ENCODE measurements around the gene JMJD1C.

The JMJD1C gene

GRCh38 chr10:63169624-63170023 is 296.2 kb downstream of the JMJD1C start:
- Histone ChIP-seq H3K9ac (ENCODE audit: low read length in 2 of 2) (no peak overlapping the region), H3K4me3 (ENCODE audit: low read length in 2 of 2) (no peak overlapping the region), H3K36me3 (ENCODE audit: control insufficient read depth in 2 of 2, insufficient read depth in 2 of 2, low read length in 2 of 2) (peaks cover 0 to 6% of the 10 kb centered on the region in 2 donors), H3K9me3 (ENCODE audit: control insufficient read depth in 2 of 2, low read length in 2 of 2) (no peaks in the 10 kb centered on the region), H3K4me1 (ENCODE audit: control insufficient read depth, insufficient read depth, low read length) (no peaks in the 10 kb centered on the region), H3K27me3 (ENCODE audit: control insufficient read depth in 1 of 2, insufficient read depth in 2 of 2, low read length in 2 of 2) (no peaks in the 10 kb centered on the region), H3K27ac (ENCODE audit: low read length) (no peak overlapping the region)

- Histone ChIP-seq H3K27ac (ENCODE audit: low read length) (no peak overlapping the region), H3K27me3 (ENCODE audit: control insufficient read depth in 1 of 2, insufficient read depth in 2 of 2, low read length in 2 of 2) (no peaks in the 10 kb centered on the region), H3K9me3 (ENCODE audit: control insufficient read depth in 2 of 2, low read length in 2 of 2) (no peaks in the 10 kb centered on the region), H3K4me1 (ENCODE audit: control insufficient read depth, insufficient read depth, low read length) (no peaks in the 10 kb centered on the region), H3K9ac (ENCODE audit: low read length in 2 of 2) (no peak overlapping the region), H3K36me3 (ENCODE audit: control insufficient read depth in 2 of 2, insufficient read depth in 2 of 2, low read length in 2 of 2) (peaks cover 0 to 3% of the 10 kb centered on the region in 2 donors), H3K4me3 (ENCODE audit: low read length in 2 of 2) (no peak overlapping the region)
Observed at GRCh38 chr10:63168821-63169462, 296.8 kb downstream of the JMJD1C start.

DNA sequence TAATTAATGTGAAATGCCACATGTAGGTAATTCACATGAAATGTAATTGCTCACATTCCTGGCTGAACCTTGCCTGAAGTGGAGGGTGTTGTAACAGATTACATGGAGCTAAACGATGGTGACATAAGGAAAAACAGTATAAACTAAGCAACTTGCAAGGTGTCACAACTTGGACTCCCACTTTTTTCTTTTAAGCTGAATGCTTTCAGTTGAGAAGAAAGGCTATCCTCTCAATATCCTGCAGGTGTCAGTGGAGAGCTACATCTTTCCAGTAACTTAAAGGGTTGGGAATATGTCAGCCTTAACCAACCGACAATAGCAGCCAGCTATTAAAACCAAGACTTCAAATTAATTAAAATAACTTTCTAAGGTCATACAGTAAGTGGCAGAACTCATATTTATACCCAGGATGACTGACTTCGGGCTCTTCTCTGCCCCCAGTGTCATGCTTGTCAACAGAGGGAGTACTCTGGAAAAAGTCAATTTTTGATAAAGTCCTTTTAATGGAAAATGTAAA is 299.0 kb downstream of the JMJD1C start:
- Histone ChIP-seq H3K36me3 (ENCODE audit: control insufficient read depth in 2 of 2, insufficient read depth in 2 of 2, low read length in 2 of 2) (peaks cover 0 to 3% of the 10 kb centered on the region in 2 donors), H3K4me1 (ENCODE audit: control insufficient read depth, insufficient read depth, low read length) (no peaks in the 10 kb centered on the region), H3K4me3 (ENCODE audit: low read length in 2 of 2) (no peak overlapping the region), H3K9ac (ENCODE audit: low read length in 2 of 2) (peak overlapping the region in 1 of 2 donors; percentile 17), H3K27ac (ENCODE audit: low read length) (no peak overlapping the region), H3K9me3 (ENCODE audit: control insufficient read depth in 2 of 2, low read length in 2 of 2) (no peaks in the 10 kb centered on the region), H3K27me3 (ENCODE audit: control insufficient read depth in 1 of 2, insufficient read depth in 2 of 2, low read length in 2 of 2) (no peaks in the 10 kb centered on the region)

DNA sequence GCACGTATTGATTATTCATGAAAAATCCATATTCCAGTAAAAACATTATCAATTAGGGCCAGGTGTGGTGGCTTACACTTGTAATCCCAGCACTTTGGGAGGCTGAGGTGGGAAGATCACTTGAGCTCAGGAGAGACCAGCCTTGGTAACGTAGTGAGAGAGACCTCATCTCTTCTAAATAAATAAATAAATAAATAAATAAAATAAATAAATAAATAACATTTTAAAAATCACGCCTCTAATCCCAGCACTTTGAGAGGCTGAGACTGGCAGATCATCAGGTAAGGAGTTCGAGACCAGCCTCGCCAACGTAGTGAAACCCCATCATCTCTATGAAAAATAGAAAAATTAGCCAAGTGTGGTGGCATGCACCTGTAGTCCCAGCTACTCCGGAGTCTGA is 300.5 kb downstream of the JMJD1C start:
- Histone ChIP-seq H3K27ac (ENCODE audit: low read length) (no peak overlapping the region), H3K9me3 (ENCODE audit: control insufficient read depth in 2 of 2, low read length in 2 of 2) (no peaks in the 10 kb centered on the region), H3K27me3 (ENCODE audit: control insufficient read depth in 1 of 2, insufficient read depth in 2 of 2, low read length in 2 of 2) (no peaks in the 10 kb centered on the region), H3K36me3 (ENCODE audit: control insufficient read depth in 2 of 2, insufficient read depth in 2 of 2, low read length in 2 of 2) (peaks cover 0 to 3% of the 10 kb centered on the region in 2 donors), H3K4me1 (ENCODE audit: control insufficient read depth, insufficient read depth, low read length) (no peaks in the 10 kb centered on the region), H3K9ac (ENCODE audit: low read length in 2 of 2) (no peak overlapping the region), H3K4me3 (ENCODE audit: low read length in 2 of 2) (no peak overlapping the region)

DNA sequence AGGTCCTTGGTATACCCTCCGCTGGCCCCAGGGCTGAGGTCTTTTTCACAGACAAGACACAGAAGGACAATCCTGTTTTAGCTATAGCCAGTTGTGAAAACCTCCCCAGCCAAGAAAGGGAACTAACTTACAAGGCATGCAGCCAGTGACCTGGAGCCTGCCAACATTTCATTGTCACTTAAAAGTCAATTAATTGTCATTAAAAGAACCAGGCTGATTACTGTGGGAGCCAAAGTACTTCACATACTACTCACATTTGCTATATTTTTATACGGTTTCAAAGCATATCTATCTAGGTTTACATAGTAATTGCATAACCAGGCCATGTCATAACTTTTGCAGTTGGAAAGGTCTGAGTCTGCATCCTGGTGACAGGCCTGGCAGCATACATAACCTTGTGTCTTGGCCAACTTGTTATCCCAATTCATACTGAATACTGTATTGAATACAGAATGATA is 301.6 kb downstream of the JMJD1C start:
- Histone ChIP-seq H3K9me3 (ENCODE audit: control insufficient read depth in 2 of 2, low read length in 2 of 2) (no peaks in the 10 kb centered on the region), H3K4me1 (ENCODE audit: control insufficient read depth, insufficient read depth, low read length) (no peaks in the 10 kb centered on the region), H3K27ac (ENCODE audit: low read length) (no peak overlapping the region)

GRCh38 chr10:63161592-63161991 is 304.2 kb downstream of the JMJD1C start:
- peaks cover 0 to 3% of the 10 kb centered on the region in 2 donors for H3K36me3 ChIP-seq (ENCODE audit: control insufficient read depth in 2 of 2, insufficient read depth in 2 of 2, low read length in 2 of 2)
- H3K9me3 ChIP-seq (ENCODE audit: control insufficient read depth in 2 of 2, low read length in 2 of 2), result no peaks in the 10 kb centered on the region
- no peaks in the 10 kb centered on the region for H3K4me1 ChIP-seq (ENCODE audit: control insufficient read depth, insufficient read depth, low read length)
- no peak overlapping the region for H3K9ac ChIP-seq (ENCODE audit: low read length in 2 of 2)
- H3K27ac ChIP-seq (ENCODE audit: low read length), result no peak overlapping the region
- H3K4me3 ChIP-seq (ENCODE audit: low read length in 2 of 2), result no peak overlapping the region
- H3K27me3 ChIP-seq (ENCODE audit: control insufficient read depth in 1 of 2, insufficient read depth in 2 of 2, low read length in 2 of 2), result no peaks in the 10 kb centered on the region

More for the DNA sequence above, 301.6 kb downstream of the JMJD1C start:
- Histone ChIP-seq H3K9ac (ENCODE audit: low read length in 2 of 2) (no peak overlapping the region), H3K4me3 (ENCODE audit: low read length in 2 of 2) (no peak overlapping the region), H3K36me3 (ENCODE audit: control insufficient read depth in 2 of 2, insufficient read depth in 2 of 2, low read length in 2 of 2) (peaks cover 0 to 3% of the 10 kb centered on the region in 2 donors), H3K27me3 (ENCODE audit: control insufficient read depth in 1 of 2, insufficient read depth in 2 of 2, low read length in 2 of 2) (no peaks in the 10 kb centered on the region)

GRCh38 chr10:63157845-63158624 is 307.7 kb downstream of the JMJD1C start:
- peaks cover 2 to 7% of the 10 kb centered on the region in 2 donors for H3K36me3 ChIP-seq (ENCODE audit: control insufficient read depth in 2 of 2, insufficient read depth in 2 of 2, low read length in 2 of 2)
- no peak overlapping the region for H3K4me3 ChIP-seq (ENCODE audit: low read length in 2 of 2)
- no peaks in the 10 kb centered on the region for H3K9me3 ChIP-seq (ENCODE audit: control insufficient read depth in 2 of 2, low read length in 2 of 2)
- no peak overlapping the region for H3K9ac ChIP-seq (ENCODE audit: low read length in 2 of 2)
- H3K4me1 ChIP-seq (ENCODE audit: control insufficient read depth, insufficient read depth, low read length), result no peaks in the 10 kb centered on the region
- no peak overlapping the region for H3K27ac ChIP-seq (ENCODE audit: low read length)
- no peaks in the 10 kb centered on the region for H3K27me3 ChIP-seq (ENCODE audit: control insufficient read depth in 1 of 2, insufficient read depth in 2 of 2, low read length in 2 of 2)

DNA sequence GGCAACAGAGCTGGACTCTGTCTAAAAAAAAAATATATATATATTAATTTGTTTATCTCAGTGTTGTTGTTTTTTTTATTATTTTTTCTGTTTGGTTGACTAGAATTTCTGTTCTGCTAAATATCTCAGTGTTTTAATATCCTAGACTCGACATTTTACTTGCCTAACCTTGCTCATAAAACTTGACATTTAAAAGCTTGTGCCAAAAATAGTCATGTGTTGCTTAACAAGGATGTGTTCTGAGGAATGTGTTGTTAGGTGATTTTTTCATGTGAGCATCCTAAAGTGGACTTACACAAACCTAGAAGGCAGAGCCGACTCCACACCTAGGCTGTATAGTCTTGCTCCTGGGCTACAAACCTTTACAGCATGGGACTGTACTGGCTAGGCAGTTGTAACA is 309.5 kb downstream of the JMJD1C start:
- H3K9me3 ChIP-seq (ENCODE audit: control insufficient read depth in 2 of 2, low read length in 2 of 2), result no peaks in the 10 kb centered on the region
- H3K27ac ChIP-seq (ENCODE audit: low read length), result no peak overlapping the region
- no peak overlapping the region for H3K4me3 ChIP-seq (ENCODE audit: low read length in 2 of 2)
- no peaks in the 10 kb centered on the region for H3K27me3 ChIP-seq (ENCODE audit: control insufficient read depth in 1 of 2, insufficient read depth in 2 of 2, low read length in 2 of 2)
- H3K4me1 ChIP-seq (ENCODE audit: control insufficient read depth, insufficient read depth, low read length), result no peaks in the 10 kb centered on the region
- peaks cover 4 to 7% of the 10 kb centered on the region in 2 donors for H3K36me3 ChIP-seq (ENCODE audit: control insufficient read depth in 2 of 2, insufficient read depth in 2 of 2, low read length in 2 of 2)
- no peak overlapping the region for H3K9ac ChIP-seq (ENCODE audit: low read length in 2 of 2)

- no peak overlapping the region for H3K9ac ChIP-seq (ENCODE audit: low read length in 2 of 2)
- H3K27ac ChIP-seq (ENCODE audit: low read length), result no peak overlapping the region
- H3K4me3 ChIP-seq (ENCODE audit: low read length in 2 of 2), result no peak overlapping the region
- H3K9me3 ChIP-seq (ENCODE audit: control insufficient read depth in 2 of 2, low read length in 2 of 2), result no peaks in the 10 kb centered on the region
- H3K27me3 ChIP-seq (ENCODE audit: control insufficient read depth in 1 of 2, insufficient read depth in 2 of 2, low read length in 2 of 2), result no peaks in the 10 kb centered on the region
- H3K4me1 ChIP-seq (ENCODE audit: control insufficient read depth, insufficient read depth, low read length), result no peaks in the 10 kb centered on the region
- H3K36me3 ChIP-seq (ENCODE audit: control insufficient read depth in 2 of 2, insufficient read depth in 2 of 2, low read length in 2 of 2), result peaks cover 4 to 7% of the 10 kb centered on the region in 2 donors
Observed at GRCh38 chr10:63155388-63156020, 310.3 kb downstream of the JMJD1C start.

GRCh38 chr10:63154546-63155387 is 311.0 kb downstream of the JMJD1C start:
- H3K27me3 ChIP-seq (ENCODE audit: control insufficient read depth in 1 of 2, insufficient read depth in 2 of 2, low read length in 2 of 2), result no peaks in the 10 kb centered on the region
- no peak overlapping the region for H3K4me3 ChIP-seq (ENCODE audit: low read length in 2 of 2)
- H3K4me1 ChIP-seq (ENCODE audit: control insufficient read depth, insufficient read depth, low read length), result no peaks in the 10 kb centered on the region
- H3K9ac ChIP-seq (ENCODE audit: low read length in 2 of 2), result no peak overlapping the region
- H3K9me3 ChIP-seq (ENCODE audit: control insufficient read depth in 2 of 2, low read length in 2 of 2), result no peaks in the 10 kb centered on the region
- no peak overlapping the region for H3K27ac ChIP-seq (ENCODE audit: low read length)
- peaks cover 4 to 7% of the 10 kb centered on the region in 2 donors for H3K36me3 ChIP-seq (ENCODE audit: control insufficient read depth in 2 of 2, insufficient read depth in 2 of 2, low read length in 2 of 2)

Measured in stomach smooth muscle (tissue), 2 donors.